HG03103 (cell line): Measurements from ENCODE around the gene DCAF8L1.
"Not testable (repeated sequence)": the region's sequence is repeated elsewhere in the genome, so short reads cannot be mapped to it uniquely, and the experiment has no call there.

Experiments
- ATAC-seq: cut with Tn5 transposase; IDR thresholded peaks from one replicate; pipeline ENCODE4 v1.9.1; 2021; ENCODE audit warnings: low read depth; ENCODE audit not compliant: unreplicated experiment

Gene DCAF8L1

GRCh38 chrX:27981349-27981748, at the start of gene DCAF8L1:
Gene DCAF8L1, minus strand, starts transcription at chrX:27981449. Its CDS starts 115 bp downstream, at chrX:27981334.
- no peak for ATAC-seq

- no peak for ATAC-seq
Observed at GRCh38 chrX:28022371-28022770, 41.1 kb upstream of the DCAF8L1 start.

DNA sequence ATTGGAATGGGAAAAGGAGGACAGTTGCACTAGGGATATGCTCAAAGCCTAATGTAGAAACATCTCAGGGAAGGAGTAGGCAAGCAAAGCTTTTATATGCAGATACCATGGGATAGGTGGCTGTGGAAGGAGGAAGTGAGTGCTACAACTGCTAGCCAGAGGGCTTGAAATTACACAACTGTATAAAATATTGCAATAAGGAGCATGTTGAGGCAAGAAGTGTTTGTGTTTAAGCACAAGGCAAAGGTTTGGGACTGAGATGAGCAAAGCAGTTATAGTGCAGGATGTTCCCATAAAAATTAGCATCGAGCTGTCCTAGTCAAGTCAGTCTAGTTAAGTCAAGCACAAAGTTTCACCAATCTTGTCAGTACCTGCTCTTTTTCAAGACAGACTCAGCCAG, 35.6 kb upstream of the DCAF8L1 start:
- ATAC-seq = no peak

- no peak for ATAC-seq
Observed at GRCh38 chrX:28015993-28016392, 34.7 kb upstream of the DCAF8L1 start.

GRCh38 chrX:28010875-28011274, 29.6 kb upstream of the DCAF8L1 start:
- ATAC-seq = no peak

- ATAC-seq = no peak
Observed at GRCh38 chrX:27998666-27999065, 17.4 kb upstream of the DCAF8L1 start.

DNA sequence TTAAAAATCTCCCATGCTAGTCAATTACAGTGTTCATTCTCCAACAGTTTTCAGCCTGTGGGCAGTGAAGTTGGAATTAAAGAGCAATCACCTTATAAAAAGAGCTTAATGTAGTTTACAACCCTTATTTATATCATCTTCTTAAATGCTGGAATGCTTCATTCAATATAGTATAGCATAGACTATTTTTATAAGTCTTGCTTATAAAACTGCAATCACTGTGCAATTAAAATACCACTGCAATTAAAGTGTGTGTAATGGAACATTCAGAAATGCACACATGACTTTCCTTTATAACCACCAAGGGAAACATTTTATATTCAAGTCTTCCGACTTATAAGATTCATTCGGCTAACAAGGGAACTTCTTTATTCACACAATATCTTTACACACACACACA, 16.4 kb upstream of the DCAF8L1 start:
- ATAC-seq = no peak

DNA sequence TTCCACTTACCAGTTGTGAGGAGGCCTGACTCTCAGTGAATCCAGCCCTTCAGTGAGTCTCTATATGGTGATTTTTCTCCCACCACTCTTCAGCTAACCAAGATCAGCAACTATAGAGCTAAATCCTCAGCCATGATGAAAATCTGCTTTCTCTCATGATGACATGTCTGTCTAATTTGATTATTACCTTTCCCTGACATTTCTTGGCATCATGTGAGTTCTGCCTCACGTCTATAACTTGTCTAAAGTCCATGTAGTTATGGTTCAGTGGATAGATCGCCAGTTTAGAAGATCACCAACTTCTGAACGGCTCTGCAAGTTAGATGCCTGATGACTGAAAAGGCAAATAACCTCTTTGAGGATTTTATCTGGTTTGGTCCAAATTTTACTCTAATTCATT, 14.9 kb upstream of the DCAF8L1 start:
- no peak for ATAC-seq

DNA sequence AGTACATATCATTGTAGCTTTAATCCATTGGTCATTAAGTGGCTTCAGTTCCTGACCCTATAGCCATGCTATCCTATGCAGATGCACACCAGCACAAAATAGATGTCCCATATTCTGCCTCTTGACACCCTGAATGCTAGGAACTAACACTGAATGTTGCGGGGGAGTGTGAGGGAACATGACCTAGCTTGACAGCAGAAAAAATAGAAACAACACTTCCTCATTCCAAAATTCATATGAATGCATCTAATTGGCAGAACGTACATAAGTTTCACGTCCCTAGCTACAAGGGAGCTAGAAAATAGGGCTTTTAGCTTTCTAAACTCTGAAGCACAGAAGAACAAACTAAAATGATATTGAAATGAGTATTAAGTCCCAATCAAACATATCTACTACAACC, 14.4 kb upstream of the DCAF8L1 start:
- no peak for ATAC-seq

GRCh38 chrX:27987862-27988646, 6.8 kb upstream of the DCAF8L1 start:
- ATAC-seq = no peak

DNA sequence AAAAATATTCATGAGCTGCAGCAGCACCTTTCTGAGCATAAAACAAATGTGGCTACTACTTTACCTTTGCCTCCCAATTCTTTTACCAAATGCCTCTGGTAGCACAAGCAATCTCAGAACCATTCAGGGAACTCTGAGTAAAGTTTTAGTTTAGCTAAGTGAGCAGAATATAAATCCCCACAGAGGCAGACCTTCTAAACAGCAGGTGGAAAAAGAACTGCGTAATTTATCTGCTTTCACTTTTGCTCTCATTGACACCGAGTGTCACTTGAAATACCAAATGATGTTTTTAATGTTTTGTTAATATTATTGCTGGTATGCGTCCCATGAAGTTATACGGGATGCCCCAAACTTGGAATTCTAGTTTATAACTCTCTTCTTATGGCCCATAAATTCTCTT, 4.3 kb downstream of the DCAF8L1 start:
- not testable (repeated sequence) for ATAC-seq

DNA sequence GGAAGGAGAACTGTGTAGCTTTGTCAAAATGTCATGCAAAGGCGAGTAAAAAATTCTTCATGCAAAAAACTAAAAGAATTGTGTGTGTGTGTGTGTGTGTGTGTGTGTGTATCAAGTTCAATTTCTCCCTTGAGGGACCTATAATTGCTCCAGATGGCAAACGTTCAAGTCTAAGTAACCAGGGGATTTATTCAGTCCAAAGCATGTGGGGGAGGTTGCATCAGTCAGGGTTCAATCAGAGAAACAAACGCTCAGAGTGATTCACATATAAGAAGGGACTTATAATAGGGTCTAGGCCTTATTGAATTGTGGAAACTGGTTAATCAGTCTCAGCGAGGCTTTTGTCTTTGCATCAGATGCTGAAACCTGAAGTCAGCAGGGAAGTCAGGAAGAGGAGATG, 5.0 kb downstream of the DCAF8L1 start:
- ATAC-seq = no peak

DNA sequence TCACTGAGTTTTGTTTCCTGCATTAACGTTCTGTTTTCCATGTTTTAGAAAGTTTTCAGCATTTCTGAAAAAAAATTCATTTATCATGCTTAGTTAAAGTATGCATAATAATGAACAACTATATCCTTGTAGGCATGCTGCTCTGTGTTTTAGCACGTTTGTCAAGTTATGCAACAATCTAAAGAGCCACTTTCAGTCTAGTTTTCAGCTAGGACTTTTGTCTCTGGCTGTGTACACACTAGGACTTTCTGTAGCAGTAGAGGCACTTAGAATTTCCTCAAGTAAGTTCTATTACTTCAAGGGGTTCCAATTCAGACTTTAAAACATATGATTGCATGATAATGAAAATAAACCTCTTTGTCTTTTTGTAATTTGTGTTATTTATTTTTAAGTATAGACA, 12.4 kb downstream of the DCAF8L1 start:
- no peak for ATAC-seq

DNA sequence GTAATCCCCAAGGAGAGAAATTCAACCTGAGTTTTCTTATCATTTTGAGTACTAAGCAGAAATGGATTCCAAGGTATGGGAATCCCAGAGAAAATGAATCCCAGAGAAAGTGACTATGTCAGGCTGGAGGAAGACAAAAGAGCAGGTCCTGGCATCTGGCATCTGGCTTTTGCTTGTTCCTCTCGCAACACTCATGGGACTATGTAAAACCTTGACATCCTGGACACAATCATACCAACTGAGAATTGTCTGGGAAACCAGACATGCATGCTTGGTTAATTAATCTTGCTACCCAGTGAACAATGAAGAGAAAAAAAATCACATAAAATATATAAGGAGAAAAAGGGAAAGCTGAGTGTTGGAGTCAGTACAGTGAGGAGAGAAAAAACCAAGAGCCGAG, 12.9 kb downstream of the DCAF8L1 start:
- no peak for ATAC-seq

DNA sequence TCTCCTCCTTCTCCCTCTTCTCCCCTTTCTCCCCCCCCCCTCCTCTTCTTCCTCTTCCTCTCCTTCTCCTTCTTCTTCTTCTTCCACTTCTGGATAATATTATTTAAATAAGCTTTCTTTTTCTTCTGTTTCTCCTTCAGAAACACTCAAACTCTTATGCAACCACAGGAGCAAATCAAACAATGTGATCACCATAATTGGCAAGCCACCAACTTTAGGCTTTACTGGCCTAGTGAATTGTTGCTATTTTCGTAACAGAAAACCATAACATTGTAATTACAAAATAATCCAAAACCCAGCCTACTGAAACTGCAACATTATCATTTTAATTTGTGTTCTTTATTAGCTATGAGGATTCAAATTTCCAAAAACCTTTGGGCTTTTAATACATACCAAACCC, 14.3 kb downstream of the DCAF8L1 start:
- no peak for ATAC-seq

GRCh38 chrX:27966492-27966891, 14.8 kb downstream of the DCAF8L1 start:
- ATAC-seq = no peak

DNA sequence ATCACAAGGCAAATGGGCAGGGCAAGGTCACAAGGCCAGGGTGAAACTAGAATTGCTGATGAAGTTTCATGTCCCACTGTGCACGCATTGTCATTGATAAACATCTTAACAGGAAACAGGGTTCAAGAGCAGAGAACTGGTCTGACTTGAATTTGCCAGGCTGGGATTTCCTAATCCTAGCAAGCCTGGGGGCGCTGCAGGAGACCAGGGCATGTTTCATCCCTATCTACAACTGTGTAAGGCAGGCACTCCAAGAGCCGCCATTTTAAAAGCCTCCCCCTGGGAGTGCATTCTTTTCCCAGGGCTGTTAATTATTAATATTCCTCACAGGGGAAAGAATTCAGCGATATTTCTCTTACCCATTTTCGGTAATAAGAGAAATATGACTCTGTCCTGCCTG, 15.9 kb downstream of the DCAF8L1 start:
- ATAC-seq = not testable (repeated sequence)

- ATAC-seq = no peak
Observed at GRCh38 chrX:27964432-27964831, 16.8 kb downstream of the DCAF8L1 start.

- not testable (repeated sequence) for ATAC-seq
Observed at GRCh38 chrX:27960410-27960809, 20.8 kb downstream of the DCAF8L1 start.

- no peak for ATAC-seq
Observed at GRCh38 chrX:27953171-27953570, 28.1 kb downstream of the DCAF8L1 start.

GRCh38 chrX:27933361-27933760, 47.9 kb downstream of the DCAF8L1 start:
- ATAC-seq = no peak
